K562 (cell line): ENCODE data around the gene CDC42EP1. TPM values are rescaled to one million over a fixed set of nuclear protein-coding genes. Genes with fewer than 3 reads are reported as not detected.

ENCODE experiments used
- ATAC-seq: fragments of 200-7000 bp; cut with Tn5 transposase; 3 replicates; pipeline ENCODE4 v1.9.1; 2020; ENCODE audit warnings: moderate library complexity
- BruUV-seq: library from RNA; stranded (reverse); fragments of 400-500 nt; replicated peaks from 2 replicates; lab custom pipeline; 2021; lab: Mats Ljungman, UMichigan
- CTCF ChIA-PET: fragments of 300-600 bp; formaldehyde crosslinking; extraction: SDS; loops from one replicate; lab custom pipeline; 2021; ENCODE audit warnings: low intra/inter-chr PET ratio; lab: Yijun Ruan, JAX
- POLR2A ChIA-PET: fragments of 300-600, 350-650 bp; sonication (Branson Sonifier 250); formaldehyde crosslinking; extraction: SDS; loops from one replicate; lab custom pipeline; 2021; ENCODE audit warnings: antibody characterized with exemption, inconsistent platforms; lab: Yijun Ruan, JAX
- DNase-seq, 4 experiments: peaks; one replicate each; pipeline versions ENCODE4 v3.0.0 to v3.0.0-alpha.2; 2011 to 2018; ENCODE audit warnings: low spot score in 3 of 4, mixed read lengths in 3 of 4; ENCODE audit errors: extremely low read depth in 1 of 4
- FAIRE-seq: peaks from 2 replicates; lab custom pipeline; 2011; peaks lifted over from hg19 to GRCh38; lab: Jason Lieb, UNC
- H2AFZ ChIP-seq: 2 replicates; pipeline ENCODE4 v1.6.0; 2011; ENCODE audit warnings: low read depth, low read length, control low read depth, inconsistent platforms
- H3K27ac ChIP-seq: fragments of 200-600 bp; 3 replicates; pipeline ENCODE4 v1.8.0; 2011; ENCODE audit warnings: low read depth, mild to moderate bottlenecking, control low read depth, inconsistent platforms, low read length, moderate library complexity, mixed read lengths; ENCODE audit errors: extremely low read depth
- H3K27me3 ChIP-seq, 2 experiments: fragments of 300-600 bp in 1 of 2; 2 replicates in 1 of 2; 3 replicates in 1 of 2; pipeline versions ENCODE4 v1.6.0 to v1.8.0; 2011; ENCODE audit warnings: inconsistent platforms in 2 of 2, low read length in 2 of 2, mild to moderate bottlenecking in 1 of 2, mixed read lengths in 1 of 2, moderate library complexity in 1 of 2; ENCODE audit not compliant: control insufficient read depth in 2 of 2, insufficient read depth in 2 of 2
- H3K36me3 ChIP-seq: fragments of 300-600 bp; 3 replicates; pipeline ENCODE4 v1.8.0; 2011; ENCODE audit warnings: mild to moderate bottlenecking, low read length, inconsistent platforms; ENCODE audit not compliant: control insufficient read depth, insufficient read depth
- H3K4me1 ChIP-seq, 2 experiments: fragments of 200-600 bp in 1 of 2; replicated peaks in 1 of 2; 2 replicates in 1 of 2; 3 replicates in 1 of 2; pipeline versions ENCODE4 v1.5.1 to v1.8.0; 2011; ENCODE audit warnings: inconsistent platforms in 2 of 2, low read length in 2 of 2, mild to moderate bottlenecking in 1 of 2, mixed read lengths in 1 of 2, moderate library complexity in 1 of 2; ENCODE audit not compliant: control insufficient read depth in 2 of 2, insufficient read depth in 2 of 2
- H3K4me2 ChIP-seq: 2 replicates; pipeline ENCODE4 v1.6.1; 2011; ENCODE audit warnings: low read length, control low read depth, inconsistent platforms, mixed read lengths; ENCODE audit not compliant: insufficient read depth
- H3K4me3 ChIP-seq: fragments of 200-600 bp; sonication (generic), shearing (Covaris generic); 2 replicates; pipeline ENCODE4 v1.5.1; 2016; ENCODE audit warnings: control low read depth, inconsistent platforms
- H3K79me2 ChIP-seq: fragments of 200-600 bp; 3 replicates; pipeline ENCODE4 v1.8.0; 2011; ENCODE audit warnings: low read length, inconsistent platforms; ENCODE audit not compliant: control insufficient read depth, insufficient read depth
- H3K9ac ChIP-seq, 2 experiments: 2 replicates each; pipeline versions ENCODE4 v1.6.0 to v1.6.1; 2011; ENCODE audit warnings: low read depth in 2 of 2, low read length in 2 of 2, control low read depth in 1 of 2, inconsistent platforms in 1 of 2, mild to moderate bottlenecking in 1 of 2, mixed read lengths in 1 of 2; ENCODE audit not compliant: insufficient read depth in 1 of 2
- H3K9me1 ChIP-seq: one replicate; pipeline ENCODE4 v1.6.0; 2011; ENCODE audit warnings: inconsistent platforms, mild to moderate bottlenecking, low read length, moderate library complexity; ENCODE audit not compliant: control insufficient read depth, insufficient read depth
- H3K9me3 ChIP-seq: replicated peaks from 2 replicates; pipeline ENCODE4 v1.5.1; 2011; ENCODE audit warnings: low read depth, low read length, inconsistent platforms; ENCODE audit not compliant: control insufficient read depth, insufficient read depth
- H4K20me1 ChIP-seq: replicated peaks from 2 replicates; pipeline ENCODE4 v1.6.1; 2011; ENCODE audit warnings: low read length, inconsistent platforms, mixed read lengths; ENCODE audit not compliant: control insufficient read depth, insufficient read depth
- DMBX1 ChIP-seq: fragments of 250-450 bp; sonication (Bioruptor Pico); IDR thresholded peaks from 2 replicates; pipeline ENCODE4 v1.8.0; 2022; ENCODE audit warnings: inconsistent platforms, mild to moderate bottlenecking, moderate library complexity, borderline replicate concordance
- EGR1 ChIP-seq: fragments of 450-650 bp; conservative IDR thresholded peaks from 2 replicates; pipeline ENCODE4 v1.6.1; 2017; ENCODE audit warnings: mild to moderate bottlenecking
- FOXM1 ChIP-seq, 2 experiments: fragments of 450-650 bp in 1 of 2; sonication (generic) in 1 of 2; formaldehyde crosslinking in 1 of 2; IDR thresholded peaks; 2 replicates each; pipeline versions ENCODE4 v1.6.1 to v1.9.0; 2017 to 2022; ENCODE audit warnings: low read depth in 2 of 2, mild to moderate bottlenecking in 2 of 2, missing genetic modification reagents in 1 of 2, moderate library complexity in 1 of 2
- HOXB6 ChIP-seq: fragments of 250-450 bp; sonication (Bioruptor Pico); IDR thresholded peaks from 2 replicates; pipeline ENCODE4 v1.5.1; 2022; ENCODE audit warnings: mild to moderate bottlenecking, borderline replicate concordance
- KDM5B ChIP-seq: fragments of 200-600 bp; sonication (generic); IDR thresholded peaks from 2 replicates; pipeline ENCODE4 v1.6.1; 2012; ENCODE audit warnings: low read depth, mild to moderate bottlenecking, moderate library complexity, low read length, control low read depth, inconsistent platforms; ENCODE audit not compliant: insufficient replicate concordance
- L3MBTL2 ChIP-seq: fragments of 450-650 bp; IDR thresholded peaks from 2 replicates; pipeline ENCODE4 v1.6.1; 2016; ENCODE audit warnings: mild to moderate bottlenecking, moderate library complexity
- LEF1 ChIP-seq: fragments of 450-650 bp; IDR thresholded peaks from 2 replicates; pipeline ENCODE4 v1.6.1; 2016; ENCODE audit warnings: mild to moderate bottlenecking
- NFIC ChIP-seq: fragments of 450-650 bp; IDR thresholded peaks from 2 replicates; pipeline ENCODE4 v1.6.1; 2017; ENCODE audit warnings: mild to moderate bottlenecking, inconsistent platforms
- RBM34 ChIP-seq: fragments of 200-400 bp; formaldehyde crosslinking; IDR thresholded peaks from 2 replicates; pipeline ENCODE4 v1.6.1; 2018; ENCODE audit warnings: low read length, borderline replicate concordance; ENCODE audit not compliant: insufficient read depth
- ZC3H8 ChIP-seq: fragments of 450-650 bp; IDR thresholded peaks from 2 replicates; pipeline ENCODE4 v1.6.1; 2017
- ZNF76 ChIP-seq: fragments of 250-450 bp; sonication (Bioruptor Pico); IDR thresholded peaks from 2 replicates; pipeline ENCODE4 v1.4.0; 2020; ENCODE audit warnings: mild to moderate bottlenecking, moderate library complexity, borderline replicate concordance
- WGBS: fragments of 100-300 bp; shearing (Covaris generic); methylation state at CpG from one replicate; pipeline ENCODE4 v1.1.6; 2016; ENCODE audit warnings: low coverage, mixed read lengths; ENCODE audit not compliant: insufficient coverage; ENCODE audit errors: missing lambda C conversion rate; 5-methylcytosine and 5-hydroxymethylcytosine counted together
- in situ Hi-C: fragments of 300-500 bp; cut with MboI; formaldehyde crosslinking; loops from 4 replicates; pipeline ENCODE4 v1.15.0; 2018; ENCODE audit warnings: inconsistent platforms, mixed read lengths
- intact Hi-C: fragments of 100-400 bp; cut with micrococcal nuclease; formaldehyde crosslinking; loops from 2 replicates; pipeline ENCODE4 v1.14.2; 2022
- polyA plus RNA-seq, 8 experiments: library from polyadenylated mRNA; depleted of rRNA in 4 of 8; stranded (reverse) in 5 of 8; unstranded in 3 of 8; fragments of >200 nt; fragmentation: Nextera tagmentation in 2 of 8; fragmentation: Illumina TruSeq in 1 of 8; extraction: Ambion mirVana in 2 of 8; extraction: Trizol in 1 of 8; gene quantifications; 2 replicates each; pipeline versions ENCODE4 v1.2.1 to v1.2.3, GENCODE V29; 2011 to 2014; ENCODE audit warnings: inconsistent platforms in 1 of 8, missing spikeins in 1 of 8
- total RNA-seq, 7 experiments: library from RNA; depleted of rRNA in 6 of 7; stranded (reverse); fragments of >200 nt in 6 of 7; fragmentation: Illumina TruSeq in 2 of 7; extraction: Trizol in 2 of 7; gene quantifications; 2 replicates each; pipeline versions ENCODE4 v1.2.1 to v1.2.3, GENCODE V29; 2011 to 2021; ENCODE audit warnings: low replicate concordance in 1 of 7
- TF ChIP-seq, protein P1 (sequence below): fragments of 200-800 bp; sonication (Bioruptor generic); IDR thresholded peaks from 2 replicates; pipeline ENCODE4 v1.6.1; 2017; ENCODE audit warnings: missing genetic modification characterization, missing compliant biosample characterization
- TF ChIP-seq, protein P2 (sequence below): sonication (generic); formaldehyde crosslinking; IDR thresholded peaks from 2 replicates; pipeline ENCODE4 v1.8.0; 2022; ENCODE audit warnings: mild to moderate bottlenecking, missing genetic modification reagents

The CDC42EP1 gene
- total and polyA plus RNA-seq, 9 of the 15 experiments (the other 6 are each of a cell fraction or from before 2014, with no cell fraction given), result 0.67 to 70.2 (median 7.3) TPM

- Histone ChIP-seq H3K36me3 (peaks cover 8% of the 10 kb centered on the region; the same call in 2 of the 3 replicates), H3K27me3 (no peaks in the 10 kb centered on the region; a peak in 1 of 5 replicates), H3K27ac (no peak overlapping the region), H2AFZ (peak overlapping the region; percentile 68), H3K4me2 (peak overlapping the region; percentile 75), H3K9ac (peak overlapping the region; percentile 44 to 91; a peak in 3 of 4 replicates), H4K20me1 (no peaks in the 10 kb centered on the region), H3K9me3 (no peaks in the 10 kb centered on the region), H3K4me1 (peaks cover 9 to 30% of the 10 kb centered on the region in 2 experiments; a peak in 4 of 5 replicates), H3K79me2 (no peaks in the 10 kb centered on the region; the same call in 2 of the 3 replicates), H3K9me1 (no peaks in the 10 kb centered on the region), H3K4me3 (peak overlapping the region; percentile 52)
- ChIA-PET CTCF (no interaction called here), POLR2A (no interaction called here)
- in situ Hi-C loops, result no loop called here
- intact Hi-C loops, result no loop called here
- no peak for FAIRE-seq
- WGBS, result 45% methylated on average over 16 of the region's 63 CpGs
- BruUV-seq, result no TSS peak
- peak; percentile 73 for ATAC-seq
- DNase-seq, result peak in 2 of 4 experiments; percentile 24 to 26
- no peak for TF ChIP-seq DMBX1 (CRISPR knock-in tag)
- TF ChIP-seq LEF1, result no peak
- 0 out of 2 replicates have a peak, but pooled peaks have one; percentile 38 for TF ChIP-seq L3MBTL2
- TF ChIP-seq, protein P1, sequence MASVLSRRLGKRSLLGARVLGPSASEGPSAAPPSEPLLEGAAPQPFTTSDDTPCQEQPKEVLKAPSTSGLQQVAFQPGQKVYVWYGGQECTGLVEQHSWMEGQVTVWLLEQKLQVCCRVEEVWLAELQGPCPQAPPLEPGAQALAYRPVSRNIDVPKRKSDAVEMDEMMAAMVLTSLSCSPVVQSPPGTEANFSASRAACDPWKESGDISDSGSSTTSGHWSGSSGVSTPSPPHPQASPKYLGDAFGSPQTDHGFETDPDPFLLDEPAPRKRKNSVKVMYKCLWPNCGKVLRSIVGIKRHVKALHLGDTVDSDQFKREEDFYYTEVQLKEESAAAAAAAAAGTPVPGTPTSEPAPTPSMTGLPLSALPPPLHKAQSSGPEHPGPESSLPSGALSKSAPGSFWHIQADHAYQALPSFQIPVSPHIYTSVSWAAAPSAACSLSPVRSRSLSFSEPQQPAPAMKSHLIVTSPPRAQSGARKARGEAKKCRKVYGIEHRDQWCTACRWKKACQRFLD (CRISPR knock-in tag), result no peak
- TF ChIP-seq, protein P2, sequence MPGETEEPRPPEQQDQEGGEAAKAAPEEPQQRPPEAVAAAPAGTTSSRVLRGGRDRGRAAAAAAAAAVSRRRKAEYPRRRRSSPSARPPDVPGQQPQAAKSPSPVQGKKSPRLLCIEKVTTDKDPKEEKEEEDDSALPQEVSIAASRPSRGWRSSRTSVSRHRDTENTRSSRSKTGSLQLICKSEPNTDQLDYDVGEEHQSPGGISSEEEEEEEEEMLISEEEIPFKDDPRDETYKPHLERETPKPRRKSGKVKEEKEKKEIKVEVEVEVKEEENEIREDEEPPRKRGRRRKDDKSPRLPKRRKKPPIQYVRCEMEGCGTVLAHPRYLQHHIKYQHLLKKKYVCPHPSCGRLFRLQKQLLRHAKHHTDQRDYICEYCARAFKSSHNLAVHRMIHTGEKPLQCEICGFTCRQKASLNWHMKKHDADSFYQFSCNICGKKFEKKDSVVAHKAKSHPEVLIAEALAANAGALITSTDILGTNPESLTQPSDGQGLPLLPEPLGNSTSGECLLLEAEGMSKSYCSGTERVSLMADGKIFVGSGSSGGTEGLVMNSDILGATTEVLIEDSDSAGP, result no peak
- no peak for TF ChIP-seq ZC3H8
- TF ChIP-seq KDM5B, result peak; percentile 21
- no peak for TF ChIP-seq HOXB6 (CRISPR knock-in tag)
- TF ChIP-seq FOXM1 (IDR thresholded peaks at IDR 0.05; ENCODE audit: low read depth), result no peak
- 0 out of 2 replicates have a peak, but pooled peaks have one; percentile 45 for TF ChIP-seq FOXM1 (CRISPR knock-in tag; IDR thresholded peaks at IDR 0.05; ENCODE audit: low read depth)
- peak; percentile 39; the same call in 1 of the 2 replicates for TF ChIP-seq NFIC
- peak; percentile 41; the same call in 1 of the 2 replicates for TF ChIP-seq EGR1
- no peak for TF ChIP-seq ZNF76 (CRISPR knock-in tag)
- TF ChIP-seq RBM34, result no peak
These were observed 41.6 kb upstream of the CDC42EP1 start for GRCh38 chr22:37518509-37519267.
